ENCODE measurements around the gene RCCD1. TPM values are rescaled to one million over a fixed set of nuclear protein-coding genes. Genes with fewer than 3 reads are reported as not detected.

Gene RCCD1
- total and polyA plus RNA-seq, 9 of the 15 experiments (the other 6 are each of a cell fraction or from before 2014, with no cell fraction given) = 11.1 to 51.4 (median 24.7) TPM

DNA sequence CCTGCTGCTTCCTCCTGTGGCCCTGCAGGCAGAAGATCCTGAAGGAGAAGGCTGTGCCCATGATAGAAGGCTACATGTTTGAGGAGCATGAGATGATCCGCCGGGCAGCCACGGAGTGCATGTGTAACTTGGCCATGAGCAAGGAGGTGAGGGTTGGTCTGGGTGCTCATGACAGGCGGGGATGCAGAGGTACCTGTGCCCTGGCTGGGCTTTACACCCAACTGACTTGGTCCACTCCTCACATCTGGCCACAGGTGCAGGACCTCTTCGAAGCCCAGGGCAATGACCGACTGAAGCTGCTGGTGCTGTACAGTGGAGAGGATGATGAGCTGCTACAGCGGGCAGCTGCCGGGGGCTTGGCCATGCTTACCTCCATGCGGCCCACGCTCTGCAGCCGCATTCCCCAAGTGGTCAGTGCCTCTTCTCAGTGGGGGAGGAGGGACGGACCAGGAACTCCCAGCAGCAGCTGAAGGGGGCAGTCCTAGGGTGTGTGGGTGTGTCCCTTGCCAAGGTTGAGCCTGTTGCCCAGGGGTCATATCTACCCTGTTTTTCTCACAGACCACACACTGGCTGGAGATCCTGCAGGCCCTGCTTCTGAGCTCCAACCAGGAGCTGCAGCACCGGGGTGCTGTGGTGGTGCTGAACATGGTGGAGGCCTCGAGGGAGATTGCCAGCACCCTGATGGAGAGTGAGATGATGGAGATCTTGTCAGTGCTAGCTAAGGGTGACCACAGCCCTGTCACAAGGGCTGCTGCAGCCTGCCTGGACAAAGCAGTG is 1.6 kb upstream of the RCCD1 start:
- H3K27me3 ChIP-seq (ENCODE audit: control insufficient read depth in 2 of 2, insufficient read depth in 2 of 2, low read length in 2 of 2) = no peaks in the 10 kb centered on the region
- BruUV-seq (replicated peaks) = no TSS peak
- no peak overlapping the region for H3K27ac ChIP-seq (ENCODE audit: extremely low read depth, low read depth, low read length)
- ChIA-PET CTCF (ENCODE audit: low intra/inter-chr PET ratio) (no interaction called here), POLR2A (interaction anchor here (0.5 to 2.5 kb wide), 6 partner anchors 9 to 590 kb away, joined by 3 to 9 read pairs (median 4); partner anchors contain the start of gene HDDC3)
- H3K9me3 ChIP-seq (replicated peaks; ENCODE audit: control insufficient read depth, insufficient read depth, low read depth, low read length) = no peaks in the 10 kb centered on the region
- H3K4me2 ChIP-seq (ENCODE audit: insufficient read depth, low read length) = no peak overlapping the region
- in situ Hi-C loops (cut with MboI) = no loop called here
- intact Hi-C loops (cut with micrococcal nuclease) = no loop called here
- H3K9ac ChIP-seq (ENCODE audit: insufficient read depth in 1 of 2, low read depth in 2 of 2, low read length in 2 of 2) = peak overlapping the region in 1 of 2 experiments; percentile 84; a peak in 2 of 4 replicates
- H3K79me2 ChIP-seq (ENCODE audit: control insufficient read depth, insufficient read depth, low read length) = peaks cover 25% of the 10 kb centered on the region
- ATAC-seq (no peak), FAIRE-seq (no peak), DNase-seq (ENCODE audit: extremely low read depth in 1 of 4, low spot score in 3 of 4) (no peak)
- TF ChIP-seq ZC3H4 (CRISPR knock-in tag; IDR thresholded peaks at IDR 0.05; ENCODE audit: borderline replicate concordance) (no peak), POLR2G (IDR thresholded peaks at IDR 0.05; ENCODE audit: low read depth, low read length) (0 out of 2 replicates have a peak, but pooled peaks have one; percentile 35), CTBP1 (IDR thresholded peaks at IDR 0.05; ENCODE audit: borderline replicate concordance) (peak; percentile 33; the same call in 1 of the 2 replicates)
- no peak overlapping the region for H3K4me3 ChIP-seq
- peaks cover 19 to 62% of the 10 kb centered on the region in 2 experiments; a peak in 4 of 5 replicates for H3K4me1 ChIP-seq (replicated peaks in 1 of 2; ENCODE audit: control insufficient read depth in 2 of 2, insufficient read depth in 2 of 2, low read length in 2 of 2)
- H3K9me1 ChIP-seq (ENCODE audit: control insufficient read depth, insufficient read depth, low read length) = peaks cover 3% of the 10 kb centered on the region
- H3K36me3 ChIP-seq (ENCODE audit: control insufficient read depth, insufficient read depth, low read length) = peaks cover 66% of the 10 kb centered on the region
- H4K20me1 ChIP-seq (replicated peaks; ENCODE audit: control insufficient read depth, insufficient read depth, low read length) = no peaks in the 10 kb centered on the region
- 92% methylated on average over 13 of the region's 14 CpGs for WGBS (ENCODE audit: insufficient coverage, low coverage, missing lambda C conversion rate)
- H2AFZ ChIP-seq (ENCODE audit: low read depth, low read length) = no peak overlapping the region

Measured in K562 (cell line).